NOMO-1 (cell line): Measurements from ENCODE around the gene ING4.
"Not testable (repeated sequence)": the region's sequence is repeated elsewhere in the genome, so short reads cannot be mapped to it uniquely, and the experiment has no call there.

ENCODE experiments used
- DNase-seq, 2 experiments: peaks; one replicate each; lab custom pipeline; 2025; ENCODE audit not compliant: unreplicated experiment in 2 of 2; lab: John Stamatoyannopoulos, UW

ING4 gene

DNA sequence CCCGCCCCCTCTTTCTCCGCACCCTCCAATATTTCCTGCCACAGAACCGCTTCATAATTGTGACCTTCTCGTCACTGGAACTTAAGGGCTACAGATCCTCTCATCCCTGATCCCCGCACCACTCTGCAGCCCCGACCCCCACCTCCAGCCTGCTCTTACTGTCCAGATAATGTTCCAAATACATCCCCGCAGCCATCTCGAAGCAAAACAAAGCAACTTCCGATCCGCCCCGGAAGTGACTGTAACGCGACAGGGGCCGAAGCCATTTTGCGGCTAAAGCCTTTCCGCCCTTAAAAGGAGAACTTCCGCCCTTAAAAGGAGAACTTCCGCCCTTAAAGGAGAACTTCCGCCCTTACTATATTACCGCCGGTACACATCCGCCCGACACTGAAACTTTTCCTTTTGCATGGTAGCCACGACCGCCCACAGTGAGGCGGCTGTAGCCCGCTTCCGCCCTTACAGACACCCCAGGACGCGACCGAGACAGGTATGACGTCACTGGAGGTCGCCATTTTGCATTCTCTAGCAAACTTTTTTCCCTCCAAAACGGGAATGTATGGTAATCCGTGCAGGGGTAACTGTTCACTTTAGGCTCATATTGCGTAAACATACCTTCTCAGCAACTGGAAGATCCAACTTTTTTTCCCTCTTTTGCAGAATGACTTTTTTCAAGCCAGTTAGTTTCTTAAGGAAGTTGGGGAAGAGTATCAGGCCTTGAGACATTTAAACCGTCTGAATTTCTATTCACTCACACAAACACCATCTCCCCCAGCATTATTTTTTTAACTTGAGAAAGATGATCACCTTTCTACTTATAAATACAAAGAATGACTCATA lies at the start of gene ING4:
Gene ING4 (minus strand): TSS at position 214 of the 837 bp plus-strand sequence. CDS start 18 bp downstream, at position 196.
- peak; percentile 98 to 99 for DNase-seq

DNA sequence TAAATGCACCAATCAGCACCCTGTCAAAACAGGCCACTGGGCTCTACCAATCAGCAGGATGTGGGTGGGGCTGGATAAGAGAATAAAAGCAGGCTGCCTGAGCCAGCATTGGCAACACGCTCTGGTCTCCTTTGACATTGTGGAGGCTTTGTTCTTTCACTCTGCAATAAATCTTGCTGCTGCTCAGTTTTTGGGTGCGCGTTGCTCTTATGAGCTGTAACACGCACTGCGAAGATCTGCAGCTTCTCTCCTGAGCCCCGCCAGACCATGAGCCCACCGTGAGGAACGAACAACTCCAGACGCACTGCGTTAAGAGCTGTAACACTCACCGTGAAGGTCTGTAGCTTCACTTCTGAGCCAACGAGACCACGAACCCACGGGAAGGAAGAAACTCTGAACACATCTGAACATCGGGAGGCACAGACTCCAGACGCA lies 46.1 kb upstream of the ING4 start:
- no peak for DNase-seq

- DNase-seq = not testable (repeated sequence)
These were observed 45.4 kb upstream of the ING4 start for GRCh38 chr12:6708351-6708750.

DNA sequence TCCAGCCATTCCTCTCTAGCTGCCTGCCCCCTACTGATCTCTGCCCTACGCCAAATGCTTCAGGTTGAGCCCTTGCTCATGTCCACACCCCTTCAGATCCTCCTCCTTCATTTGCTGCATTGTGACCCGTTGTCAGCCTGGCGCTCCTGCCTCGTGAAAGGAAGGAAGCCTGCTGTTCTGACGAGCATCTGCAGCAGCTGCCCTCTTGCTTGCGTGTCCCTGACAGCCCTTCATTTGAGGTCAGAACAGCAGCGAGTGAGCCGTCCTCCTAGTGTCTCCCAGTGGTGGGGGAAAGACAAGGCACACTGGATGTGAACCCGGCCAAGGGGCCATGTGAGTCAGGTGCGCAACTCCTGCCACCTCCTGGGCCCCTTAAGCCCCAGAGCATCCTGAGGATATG lies 40.7 kb upstream of the ING4 start:
- no peak for DNase-seq

GRCh38 chr12:6701078-6701768 lies 38.3 kb upstream of the ING4 start:
- no peak for DNase-seq

GRCh38 chr12:6700646-6701051 lies 37.7 kb upstream of the ING4 start, which contains the start of gene PIANP:
Gene PIANP (minus strand): TSS chr12:6700815. CDS start chr12:6698061, 2,754 bp downstream.
- DNase-seq = no peak

DNA sequence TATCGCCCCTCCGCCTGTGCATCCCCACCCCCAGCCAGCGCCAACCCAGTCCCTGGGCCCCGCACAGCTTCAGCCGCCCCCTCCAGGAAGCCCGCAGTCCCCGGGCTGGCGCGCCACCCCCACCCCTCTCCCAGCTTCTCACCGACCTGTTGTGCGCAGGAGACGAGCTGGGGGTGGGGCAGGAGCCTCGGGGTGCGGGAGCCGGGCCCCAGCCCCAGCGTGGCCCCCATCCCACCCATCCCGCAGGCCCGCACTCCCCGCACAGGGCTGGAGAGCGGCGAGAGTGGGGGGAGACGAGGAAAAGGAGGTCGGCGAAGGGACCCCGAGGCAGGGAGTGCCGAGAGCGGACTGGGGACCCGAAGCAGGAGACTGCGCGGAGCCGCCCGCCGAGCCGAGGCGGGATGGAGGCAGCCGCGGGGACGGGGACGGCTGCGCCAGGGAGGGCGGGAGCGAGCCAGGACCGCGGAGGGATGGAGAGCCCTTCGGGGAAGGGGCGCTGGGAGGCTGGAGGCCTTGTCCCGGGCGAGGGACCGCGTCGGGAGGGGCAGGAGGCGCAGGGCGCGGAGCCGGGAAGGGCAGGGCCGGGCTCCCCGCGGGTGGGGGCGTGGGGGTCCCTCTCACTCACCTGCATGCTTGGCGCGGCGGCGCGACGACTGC lies 37.2 kb upstream of the ING4 start:
- DNase-seq = no peak

- no peak for DNase-seq
These were observed 36.5 kb upstream of the ING4 start for GRCh38 chr12:6699259-6699988.

DNA sequence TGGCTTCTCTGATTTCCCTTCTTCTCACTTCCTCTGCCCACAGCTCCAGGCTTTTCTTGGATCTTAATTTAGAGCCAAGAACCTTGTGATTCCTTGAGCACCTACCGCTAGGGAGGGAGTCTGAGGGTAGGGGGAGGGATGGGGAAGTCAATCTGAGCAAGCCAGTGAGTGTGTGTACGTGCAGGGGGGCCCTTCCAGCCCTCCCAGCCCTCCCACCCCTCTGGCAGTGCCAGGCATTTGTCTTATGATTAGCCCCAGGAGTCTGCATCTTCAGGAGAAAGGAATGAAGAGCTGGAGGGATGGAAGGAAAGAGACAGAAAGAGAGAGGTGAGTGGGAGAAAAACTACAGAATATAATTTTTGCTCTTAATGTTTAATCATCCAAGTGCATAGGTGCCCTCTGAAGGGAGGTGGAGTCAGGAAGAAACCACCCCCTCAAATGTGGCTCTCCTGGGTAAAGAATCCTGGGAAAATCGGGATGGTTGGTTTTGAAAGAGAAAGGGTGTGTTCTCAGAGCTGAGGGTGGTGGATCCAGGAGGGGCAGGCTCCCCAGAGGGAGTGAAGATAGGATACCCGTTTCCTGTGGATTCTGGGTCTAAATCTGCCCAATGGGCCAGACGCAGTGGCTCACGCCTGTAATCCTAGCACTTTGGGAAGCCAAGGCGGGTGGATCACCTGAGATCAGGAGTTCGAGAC lies 35.6 kb upstream of the ING4 start:
- DNase-seq = no peak

DNA sequence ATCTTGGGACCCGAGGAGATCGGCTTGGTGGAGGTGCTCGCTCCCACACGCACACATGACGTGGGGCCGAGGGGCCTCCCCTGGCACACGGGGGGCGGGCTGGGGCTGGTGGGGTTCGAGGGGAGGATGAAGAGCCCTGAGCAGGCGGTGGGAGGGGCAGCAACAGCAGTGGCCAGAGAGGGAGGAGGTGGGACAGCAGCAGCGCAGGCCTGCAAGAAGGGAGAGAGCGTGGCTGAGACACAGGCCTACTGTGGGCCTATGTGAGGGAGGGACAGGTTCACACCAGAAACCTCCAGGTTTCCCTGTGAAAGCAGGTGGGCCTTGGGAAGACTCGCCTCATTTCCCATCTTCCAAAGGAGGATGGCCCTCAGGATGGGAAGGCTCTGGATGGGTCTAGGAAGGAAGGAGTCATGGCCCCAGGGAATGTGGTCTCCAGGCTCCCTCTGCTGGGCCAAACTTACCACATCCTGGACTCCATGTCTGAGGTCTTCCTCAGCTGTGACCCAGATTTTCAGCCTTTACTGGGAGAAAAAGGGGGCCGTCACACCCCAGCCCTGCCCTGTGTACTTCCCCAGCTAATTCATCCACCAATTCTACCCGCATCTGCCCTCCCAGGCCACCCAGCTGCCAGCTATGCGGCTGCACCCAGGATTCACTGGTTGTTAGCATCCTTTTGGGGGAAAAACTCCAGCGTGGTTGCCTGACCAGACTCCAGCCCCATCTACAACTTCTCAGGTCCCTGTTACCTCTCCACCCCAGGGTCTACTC lies 34.8 kb upstream of the ING4 start:
- no peak for DNase-seq

GRCh38 chr12:6696690-6697583 lies 34.0 kb upstream of the ING4 start:
- peak in 1 of 2 experiments; percentile 69 for DNase-seq

DNA sequence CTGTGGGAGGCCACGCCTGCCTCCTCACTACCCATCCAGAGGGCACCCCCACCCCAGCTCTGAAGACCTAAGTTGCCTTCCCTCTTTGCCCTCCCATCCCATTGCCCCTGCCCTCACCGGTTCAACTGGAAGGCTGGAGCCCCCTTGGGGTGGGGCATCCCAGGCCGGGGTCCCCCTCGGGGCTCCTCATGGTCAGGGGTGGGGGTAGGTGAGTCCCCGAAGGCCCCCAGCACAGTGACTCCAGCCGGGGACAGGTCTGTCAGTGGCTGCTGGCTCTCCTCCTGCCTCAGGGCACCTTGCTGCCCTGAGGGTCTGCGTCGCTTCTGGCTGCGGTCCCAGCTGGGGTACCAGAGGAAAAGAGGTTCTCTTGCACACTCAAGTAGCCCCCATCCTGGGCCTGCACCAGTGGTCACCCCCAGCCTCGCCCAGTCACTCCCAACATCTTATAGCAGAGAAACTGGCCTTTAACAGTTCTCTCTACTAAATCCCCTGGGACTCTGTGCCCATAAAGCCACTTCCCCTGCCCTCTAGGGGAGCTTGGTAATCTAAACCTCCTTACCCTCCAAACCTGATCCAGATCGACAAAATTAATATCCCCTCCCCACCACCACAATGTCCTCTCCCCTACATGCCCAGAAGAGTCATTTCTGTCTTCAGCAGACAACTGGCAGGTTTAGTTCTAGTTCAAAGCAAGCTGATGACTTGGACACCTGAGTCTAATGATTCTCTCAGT lies 32.6 kb upstream of the ING4 start:
- no peak for DNase-seq

DNA sequence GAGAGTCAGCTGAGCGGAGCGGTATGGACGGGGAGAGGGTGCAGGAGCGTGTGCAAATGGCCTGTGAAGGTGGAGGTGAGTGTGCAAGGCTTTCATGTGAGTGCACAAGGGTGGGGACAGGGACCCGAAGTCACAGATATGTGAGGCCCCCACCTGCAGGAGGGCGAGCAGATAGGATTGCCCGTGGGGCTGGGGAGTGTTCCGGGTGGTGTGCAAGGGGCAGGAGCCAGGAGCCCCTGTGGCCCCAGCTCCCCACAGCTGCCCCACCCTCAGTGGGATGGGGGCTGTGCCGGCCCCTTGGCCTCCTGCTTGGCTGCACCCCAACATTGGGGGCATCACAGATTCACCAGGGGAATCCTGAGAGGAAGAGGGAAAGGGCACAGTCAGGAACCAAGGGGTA lies 31.8 kb upstream of the ING4 start:
- no peak for DNase-seq

DNA sequence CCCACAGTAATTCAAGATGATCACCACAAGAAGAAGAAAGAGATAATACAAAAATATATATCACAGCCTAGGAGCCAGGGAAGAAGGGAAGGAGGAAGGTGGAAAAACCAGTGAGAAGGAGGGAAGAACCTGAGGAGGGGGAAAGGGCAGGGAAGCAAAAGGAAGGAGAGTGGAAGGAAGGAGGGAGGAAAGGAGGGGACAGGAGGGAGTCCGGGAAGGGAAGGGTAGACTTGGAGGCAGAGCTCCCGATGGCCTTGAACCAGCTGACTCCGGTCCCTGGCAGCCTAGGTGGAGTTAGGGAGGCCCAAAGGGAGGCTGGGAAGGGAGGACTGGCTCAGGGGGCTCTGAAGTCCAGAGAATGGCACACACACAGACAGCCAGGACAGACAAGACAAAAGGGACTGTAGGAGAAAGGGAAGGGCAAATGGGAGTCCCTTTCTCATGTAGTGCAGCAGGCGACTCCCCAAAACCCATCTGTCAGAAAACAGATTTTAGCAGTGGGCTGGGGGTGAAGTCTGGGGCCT lies 31.0 kb upstream of the ING4 start:
- no peak for DNase-seq

- DNase-seq = no peak
These were observed 30.0 kb upstream of the ING4 start for GRCh38 chr12:6692888-6693287.

GRCh38 chr12:6691473-6691872 lies 28.6 kb upstream of the ING4 start:
- DNase-seq = no peak
